Dendritic cell treated with granulocyte-macrophage colony-stimulating factor and Interleukin-4, amounts not matched to agents 40 ng/mL and 50 ng/mL, for 4 days (primary cell): ENCODE measurements around the gene LRP1.
A peak's percentile ranks its signal among the peaks of the same experiment; 100 is the strongest.

ENCODE experiments used
- H3K27ac Mint-ChIP-seq: one replicate; pipeline ENCODE4 v1.8.0; 2022; ENCODE audit warnings: mild to moderate bottlenecking, mixed read lengths
- H3K27me3 Mint-ChIP-seq: one replicate; pipeline ENCODE4 v1.8.0; 2022; ENCODE audit warnings: mild to moderate bottlenecking, mixed read lengths
- H3K36me3 Mint-ChIP-seq: one replicate; pipeline ENCODE4 v1.8.0; 2022; ENCODE audit warnings: low read depth, mixed read lengths
- H3K4me1 Mint-ChIP-seq: one replicate; pipeline ENCODE4 v1.8.0; 2022; ENCODE audit warnings: low read depth, mixed read lengths
- H3K4me3 Mint-ChIP-seq: one replicate; pipeline ENCODE4 v1.8.0; 2022; ENCODE audit warnings: mild to moderate bottlenecking, moderate library complexity, mixed read lengths
- H3K9me3 Mint-ChIP-seq: one replicate; pipeline ENCODE4 v1.8.0; 2022; ENCODE audit warnings: mixed read lengths
- intact Hi-C: fragments of 100-400 bp; cut with micrococcal nuclease; formaldehyde crosslinking; loops from one replicate; pipeline ENCODE4 v1.15.0; 2022

LRP1 gene

DNA sequence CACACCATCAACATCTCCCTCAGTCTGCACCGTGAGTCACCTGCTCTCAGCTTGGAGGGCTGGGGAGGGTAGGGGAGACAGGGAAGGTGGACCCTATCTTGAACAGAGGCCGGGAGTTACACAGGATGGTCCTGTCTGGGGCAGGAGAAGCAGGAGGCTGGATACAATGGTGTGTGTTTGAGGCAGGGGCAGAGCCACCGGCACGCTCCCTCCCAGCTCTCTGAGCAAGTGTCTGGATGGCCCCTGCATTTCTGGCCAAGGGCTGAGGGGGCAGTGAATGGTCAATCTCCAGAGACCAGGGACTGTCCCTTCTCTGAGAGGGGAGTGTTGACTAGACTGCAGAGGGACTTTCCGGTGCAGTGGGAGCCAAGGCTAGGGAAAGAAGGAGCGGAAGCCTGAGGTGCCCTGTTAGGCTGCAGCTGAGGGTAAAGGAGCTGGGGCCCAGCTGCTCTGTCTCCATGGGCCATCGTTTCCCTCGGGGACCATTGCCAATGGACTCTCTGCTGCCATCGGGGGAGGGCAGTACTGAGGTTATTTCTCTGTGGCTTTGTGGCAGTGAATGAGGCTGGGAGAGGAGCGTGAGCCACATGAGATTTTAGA lies 17.3 kb downstream of the LRP1 start:
- peak overlapping the region; percentile 17 for H3K27ac Mint-ChIP-seq
- H3K4me3 Mint-ChIP-seq, result no peak overlapping the region
- H3K9me3 Mint-ChIP-seq, result no peaks in the 10 kb centered on the region
- H3K36me3 Mint-ChIP-seq, result peaks cover 91% of the 10 kb centered on the region
- intact Hi-C loops, result no loop called here
- no peaks in the 10 kb centered on the region for H3K27me3 Mint-ChIP-seq
- peaks cover 83% of the 10 kb centered on the region for H3K4me1 Mint-ChIP-seq

DNA sequence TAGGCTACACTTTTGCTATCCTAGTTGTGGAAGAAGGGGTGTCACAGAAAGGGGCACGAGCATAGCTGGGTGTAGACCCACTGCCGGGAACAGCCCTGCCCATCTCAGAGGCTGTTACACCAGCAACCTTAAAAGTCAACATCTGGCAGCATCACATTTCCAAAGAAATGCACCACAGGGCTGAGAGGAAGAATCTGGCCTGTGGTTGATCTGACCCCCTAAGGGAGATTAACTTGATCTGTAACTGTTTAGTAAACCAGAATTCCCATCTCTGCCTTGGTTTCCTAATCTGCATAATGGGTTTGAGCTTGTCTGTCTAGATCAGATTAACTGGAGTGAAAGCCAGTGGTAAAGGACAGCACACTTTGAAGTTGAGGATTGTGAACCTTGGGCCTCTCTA lies 17.8 kb downstream of the LRP1 start:
- no peak overlapping the region for H3K4me3 Mint-ChIP-seq
- peak overlapping the region; percentile 60 for H3K27ac Mint-ChIP-seq

DNA sequence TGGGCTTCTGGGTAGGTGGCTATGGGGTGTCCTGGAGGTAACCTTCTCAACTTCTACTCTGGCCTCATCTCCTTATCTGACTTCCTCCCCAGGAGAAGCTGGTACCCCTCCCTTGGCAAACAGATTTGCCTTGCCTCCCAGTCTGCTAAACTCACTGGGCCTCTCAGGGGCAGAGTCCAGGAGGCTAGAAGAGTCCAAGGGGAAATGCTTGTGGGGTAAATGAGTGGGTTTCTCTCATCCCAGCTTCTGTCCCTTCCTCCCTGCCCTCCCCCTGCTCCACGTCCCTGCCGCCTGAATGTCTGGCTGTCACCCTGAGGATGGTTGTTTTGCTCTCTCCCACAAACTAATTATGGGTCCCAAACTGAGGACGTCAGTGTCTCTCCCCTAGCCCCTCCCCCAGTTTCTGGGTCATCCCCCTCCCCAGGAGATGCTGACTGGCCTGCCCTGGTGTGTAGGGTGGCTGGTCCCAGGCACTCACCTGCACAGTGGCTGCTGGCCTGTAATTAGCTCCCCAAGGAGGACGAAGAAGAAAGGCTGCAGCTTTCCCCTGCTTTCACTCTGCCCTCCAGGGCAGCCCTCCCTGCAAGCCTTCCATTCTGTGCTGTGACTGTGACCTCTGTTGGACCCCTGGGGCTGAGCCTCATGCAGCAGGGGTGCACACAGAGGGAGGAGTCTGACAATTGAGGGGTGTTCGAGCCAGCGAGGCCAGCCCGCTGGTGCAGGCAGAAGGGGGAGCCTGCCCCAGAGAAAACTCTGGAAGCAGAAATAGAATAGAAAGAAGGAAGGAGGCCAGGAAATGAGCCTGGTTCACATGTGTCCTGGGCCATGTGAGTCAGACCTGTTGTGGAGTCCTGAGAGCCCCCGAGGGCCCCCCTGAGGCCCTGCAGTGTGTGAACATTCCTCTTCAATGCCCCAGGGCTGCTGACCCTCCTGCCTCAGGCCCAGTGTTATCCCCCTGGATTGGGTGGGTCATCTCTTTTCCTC lies 19.0 kb downstream of the LRP1 start, which contains the start of gene LRP1-AS:
LRP1-AS (minus strand) TSS at position 659 of the 984 bp plus-strand sequence.
- peaks cover 88% of the 10 kb centered on the region for H3K36me3 Mint-ChIP-seq
- H3K4me3 Mint-ChIP-seq, result no peak within 1 kb of the TSS
- intact Hi-C loops, result no loop called here
- H3K9me3 Mint-ChIP-seq, result no peaks in the 10 kb centered on the region
- H3K27ac Mint-ChIP-seq, result peak within 1 kb of the TSS; percentile 77
- no peaks in the 10 kb centered on the region for H3K27me3 Mint-ChIP-seq
- H3K4me1 Mint-ChIP-seq, result peaks cover 94% of the 10 kb centered on the region

More for the DNA sequence above, 17.8 kb downstream of the LRP1 start:
- H3K36me3 Mint-ChIP-seq, result peaks cover 91% of the 10 kb centered on the region
- intact Hi-C loops, result no loop called here
- peaks cover 88% of the 10 kb centered on the region for H3K4me1 Mint-ChIP-seq
- no peaks in the 10 kb centered on the region for H3K27me3 Mint-ChIP-seq
- no peaks in the 10 kb centered on the region for H3K9me3 Mint-ChIP-seq

DNA sequence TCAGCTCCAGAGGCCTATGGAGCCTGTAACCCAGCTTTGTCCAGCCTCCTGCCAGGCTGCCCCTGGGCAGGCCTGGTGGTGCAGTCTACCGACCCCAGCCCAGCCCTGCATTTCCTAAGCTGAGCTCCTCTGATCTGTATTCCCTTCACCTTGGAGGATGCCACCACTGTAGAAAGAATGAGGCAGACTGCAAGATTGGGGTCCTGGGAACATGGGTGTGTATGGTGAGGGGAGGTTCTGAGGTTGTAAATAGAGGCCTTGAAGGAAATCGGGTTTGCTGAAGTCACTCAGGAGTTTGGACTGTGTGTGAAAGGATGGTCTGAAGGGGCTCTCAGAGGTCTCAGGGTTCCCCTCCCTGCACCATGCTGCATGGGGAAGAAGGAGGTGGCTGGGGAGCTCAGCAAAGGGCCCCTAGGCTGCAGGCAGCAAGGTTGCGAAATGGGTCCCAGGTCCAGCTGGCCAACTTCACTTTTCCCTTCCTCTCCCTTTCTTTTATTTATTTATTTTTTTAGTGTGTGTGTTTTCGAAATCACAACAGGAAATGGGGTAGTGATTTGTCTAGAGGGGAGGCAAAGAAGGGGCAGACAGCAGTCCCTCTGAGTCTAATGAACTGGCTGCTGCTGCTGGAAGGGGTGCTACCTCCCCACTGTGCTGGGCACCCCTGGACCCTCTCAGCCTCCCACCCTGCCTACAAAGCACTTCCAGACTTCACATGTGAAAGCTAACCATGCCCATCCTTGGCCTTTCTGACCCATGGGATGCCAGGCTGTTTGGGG lies 20.4 kb downstream of the LRP1 start:
- Mint-ChIP-seq H3K27ac (peak overlapping the region; percentile 77), H3K4me3 (peak overlapping the region; percentile 55), H3K27me3 (no peaks in the 10 kb centered on the region), H3K9me3 (no peaks in the 10 kb centered on the region), H3K4me1 (peaks cover 96% of the 10 kb centered on the region), H3K36me3 (peaks cover 82% of the 10 kb centered on the region)
- intact Hi-C loops, result no loop called here

DNA sequence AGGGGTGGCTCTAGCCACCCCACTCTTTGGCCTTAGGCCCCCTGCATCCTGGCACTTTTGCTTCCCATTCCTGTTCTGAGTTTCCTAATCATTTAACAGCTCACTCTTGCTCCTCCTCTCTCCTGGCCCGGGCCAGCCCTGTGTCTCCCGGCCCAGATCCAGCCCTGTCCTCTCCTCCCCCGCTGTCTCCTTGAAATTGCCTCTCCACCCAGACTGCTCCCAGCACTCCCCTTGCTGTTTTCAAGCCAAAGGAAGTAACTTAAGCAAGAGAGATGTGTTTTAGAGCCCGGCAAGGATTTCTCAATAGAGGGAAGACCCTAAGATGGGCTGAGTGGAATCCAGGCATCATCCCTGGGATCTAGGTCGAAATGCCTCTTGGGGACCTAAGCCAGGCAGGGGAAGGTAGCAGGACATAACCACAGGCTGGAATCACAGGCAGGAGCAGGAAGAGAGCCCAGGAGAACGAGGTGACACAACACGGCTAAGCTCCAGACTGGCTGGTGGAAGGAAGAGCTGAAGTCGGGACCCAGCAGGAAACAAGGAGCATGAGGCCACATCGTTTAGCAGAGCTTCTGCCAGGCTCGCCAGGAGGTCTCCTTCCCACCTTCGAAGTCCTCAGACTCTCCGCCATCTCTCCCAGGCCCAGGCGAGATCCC lies 21.1 kb downstream of the LRP1 start:
- Mint-ChIP-seq H3K4me3 (peak overlapping the region; percentile 55), H3K4me1 (peaks cover 94% of the 10 kb centered on the region), H3K36me3 (peaks cover 80% of the 10 kb centered on the region), H3K27me3 (no peaks in the 10 kb centered on the region), H3K9me3 (no peaks in the 10 kb centered on the region), H3K27ac (peak overlapping the region; percentile 77)
- intact Hi-C loops, result no loop called here

DNA sequence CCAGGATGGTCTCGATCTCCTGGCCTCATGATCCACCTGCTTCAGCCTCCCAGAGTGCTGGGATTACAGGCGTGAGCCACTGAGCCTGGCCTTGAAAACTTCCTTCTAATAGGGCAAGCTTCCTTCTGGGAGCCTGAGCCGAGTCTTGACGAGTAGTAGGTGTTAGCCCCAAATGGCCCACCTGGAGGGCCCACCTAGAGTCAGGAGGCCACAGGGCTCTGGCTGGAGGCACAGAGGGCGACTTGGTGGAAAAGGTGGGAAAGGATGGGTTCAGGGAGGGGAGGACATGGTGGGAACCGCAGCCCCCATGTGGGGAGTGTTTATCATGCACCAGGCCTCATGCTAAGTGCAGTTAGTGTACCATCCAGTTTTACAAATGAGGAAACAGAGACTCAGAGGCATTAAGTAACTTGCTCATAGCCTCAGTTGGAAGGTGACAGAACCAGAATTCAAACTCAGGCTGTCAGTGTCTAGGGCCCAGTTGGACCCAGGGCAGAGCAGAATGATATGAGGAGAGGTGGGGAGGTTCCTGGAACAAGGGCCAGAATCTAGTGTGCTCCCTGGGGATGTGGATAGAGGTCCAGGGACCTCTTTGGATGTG lies 22.2 kb downstream of the LRP1 start:
- no peak overlapping the region for H3K4me3 Mint-ChIP-seq
- peaks cover 80% of the 10 kb centered on the region for H3K36me3 Mint-ChIP-seq
- no peaks in the 10 kb centered on the region for H3K27me3 Mint-ChIP-seq
- intact Hi-C loops, result no loop called here
- H3K9me3 Mint-ChIP-seq, result no peaks in the 10 kb centered on the region
- peak overlapping the region; percentile 77 for H3K27ac Mint-ChIP-seq
- peaks cover 96% of the 10 kb centered on the region for H3K4me1 Mint-ChIP-seq

DNA sequence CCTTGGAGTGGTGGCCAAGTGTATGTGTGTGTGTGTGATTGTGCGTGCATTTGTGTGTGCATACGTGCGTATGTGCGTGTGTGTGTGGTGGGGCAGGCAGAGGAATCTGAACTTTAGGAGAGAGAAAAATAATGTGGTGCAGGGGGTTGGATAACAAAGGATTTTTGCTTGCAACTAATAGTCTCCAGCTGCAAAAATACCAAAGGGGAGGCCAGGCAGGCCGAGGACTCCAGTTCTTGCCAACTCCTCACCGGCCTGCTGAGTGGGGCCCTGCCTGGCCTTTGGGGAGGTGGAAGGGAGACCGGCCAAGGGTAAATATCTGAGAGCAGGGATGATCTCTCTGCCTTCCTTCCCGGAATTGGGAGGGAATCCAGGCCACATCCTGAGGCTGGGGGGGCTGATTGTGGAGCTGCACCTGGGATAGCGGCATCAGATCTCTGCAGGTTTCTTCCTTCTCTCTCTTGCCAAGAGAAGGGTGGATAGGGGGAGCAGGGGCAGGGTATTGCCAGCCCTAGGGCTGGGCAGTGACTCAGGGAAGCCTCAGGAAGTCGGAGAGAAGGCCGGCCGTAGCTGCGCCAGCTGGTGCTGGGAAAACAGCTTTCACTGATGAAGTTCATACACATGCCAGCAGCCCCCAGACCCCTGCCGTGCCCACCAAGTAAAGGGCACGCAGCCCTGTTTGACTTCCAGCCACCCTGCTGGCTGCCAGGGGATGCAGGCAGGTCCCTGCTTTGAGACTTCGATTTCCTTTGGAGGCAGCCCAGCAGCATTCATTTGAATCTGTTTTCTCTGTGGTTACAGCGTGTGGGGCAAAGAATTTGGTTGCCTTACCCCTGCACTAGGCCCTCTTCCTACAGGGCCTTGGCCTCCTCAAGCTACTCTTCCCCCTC lies 23.7 kb downstream of the LRP1 start:
- H3K36me3 Mint-ChIP-seq, result peaks cover 80% of the 10 kb centered on the region
- peak overlapping the region; percentile 77 for H3K27ac Mint-ChIP-seq
- H3K27me3 Mint-ChIP-seq, result no peaks in the 10 kb centered on the region
- H3K9me3 Mint-ChIP-seq, result no peaks in the 10 kb centered on the region
- peaks cover 94% of the 10 kb centered on the region for H3K4me1 Mint-ChIP-seq
- peak overlapping the region; percentile 41 for H3K4me3 Mint-ChIP-seq
- intact Hi-C loops, result no loop called here

DNA sequence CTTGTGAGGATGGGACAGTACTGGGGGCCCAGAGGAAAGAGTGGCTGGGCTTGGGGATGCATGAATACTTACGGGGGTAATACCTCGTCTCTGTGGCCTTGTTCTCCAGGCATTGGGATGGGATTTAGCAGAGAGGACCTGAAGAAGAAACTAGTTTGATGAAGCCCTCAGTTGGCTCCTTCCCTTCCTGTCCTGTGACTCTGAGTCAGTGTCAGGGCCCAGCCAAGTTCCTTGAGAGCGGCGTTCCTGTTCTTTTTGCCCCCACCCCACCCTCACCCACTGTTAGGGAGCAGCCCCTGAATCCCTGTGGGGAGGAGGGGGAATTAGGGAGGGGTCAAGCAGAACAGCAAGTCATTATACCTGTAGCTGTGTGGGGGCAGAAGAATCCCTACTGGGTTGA lies 24.4 kb downstream of the LRP1 start:
- Mint-ChIP-seq H3K27ac (peak overlapping the region; percentile 77), H3K27me3 (no peaks in the 10 kb centered on the region), H3K4me1 (peaks cover 94% of the 10 kb centered on the region), H3K9me3 (no peaks in the 10 kb centered on the region), H3K36me3 (peaks cover 80% of the 10 kb centered on the region), H3K4me3 (peak overlapping the region; percentile 41)
- intact Hi-C loops, result no loop called here

DNA sequence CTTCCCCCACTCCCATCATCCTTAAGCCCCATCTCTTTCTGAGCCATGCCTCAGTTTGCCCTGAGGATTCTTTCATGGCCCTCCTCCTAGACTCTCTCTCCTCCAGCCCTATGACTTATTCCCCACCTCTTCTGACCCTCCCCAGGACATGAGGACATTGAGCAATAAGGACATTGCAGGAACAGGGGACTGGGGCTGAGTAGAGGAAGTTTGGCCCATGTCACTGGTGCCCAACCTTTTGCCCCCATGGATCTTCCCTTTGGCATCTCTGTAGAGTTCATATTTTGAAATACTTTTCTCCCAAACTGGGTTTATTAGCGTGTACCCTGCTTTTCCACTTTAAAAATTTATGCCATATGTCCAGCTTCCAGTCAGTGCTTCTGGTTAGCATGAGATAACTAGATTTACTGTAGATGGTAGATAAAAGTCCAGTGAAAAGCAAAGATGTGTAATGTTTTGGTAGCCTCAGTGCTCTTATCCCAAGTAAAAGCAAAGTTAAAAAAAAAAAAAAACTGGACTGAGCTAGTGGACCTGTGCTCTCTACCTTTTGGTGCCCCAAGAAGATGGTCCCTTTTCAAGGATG lies 25.2 kb downstream of the LRP1 start:
- no peaks in the 10 kb centered on the region for H3K27me3 Mint-ChIP-seq
- no peak overlapping the region for H3K4me3 Mint-ChIP-seq
- intact Hi-C loops, result no loop called here
- H3K36me3 Mint-ChIP-seq, result peaks cover 81% of the 10 kb centered on the region
- H3K4me1 Mint-ChIP-seq, result peaks cover 94% of the 10 kb centered on the region
- H3K27ac Mint-ChIP-seq, result peak overlapping the region; percentile 77
- H3K9me3 Mint-ChIP-seq, result no peaks in the 10 kb centered on the region

DNA sequence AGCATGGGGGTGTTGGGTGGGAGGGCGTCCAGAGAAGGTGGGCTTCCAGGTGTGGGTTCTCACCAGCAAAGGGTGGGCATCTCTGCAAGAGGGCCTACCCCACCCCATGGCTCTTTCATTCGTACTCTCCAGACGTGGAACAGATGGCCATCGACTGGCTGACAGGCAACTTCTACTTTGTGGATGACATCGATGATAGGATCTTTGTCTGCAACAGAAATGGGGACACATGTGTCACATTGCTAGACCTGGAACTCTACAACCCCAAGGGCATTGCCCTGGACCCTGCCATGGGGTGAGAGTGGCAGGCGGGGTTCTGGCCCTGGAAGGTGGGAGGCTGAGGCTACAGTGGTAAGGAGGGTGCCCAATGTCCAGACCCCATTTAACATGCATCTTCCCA lies 25.8 kb downstream of the LRP1 start:
- Mint-ChIP-seq H3K27me3 (no peaks in the 10 kb centered on the region), H3K27ac (peak overlapping the region; percentile 74), H3K4me3 (no peak overlapping the region), H3K4me1 (peaks cover 94% of the 10 kb centered on the region), H3K36me3 (peaks cover 85% of the 10 kb centered on the region), H3K9me3 (no peaks in the 10 kb centered on the region)
- intact Hi-C loops, result no loop called here

DNA sequence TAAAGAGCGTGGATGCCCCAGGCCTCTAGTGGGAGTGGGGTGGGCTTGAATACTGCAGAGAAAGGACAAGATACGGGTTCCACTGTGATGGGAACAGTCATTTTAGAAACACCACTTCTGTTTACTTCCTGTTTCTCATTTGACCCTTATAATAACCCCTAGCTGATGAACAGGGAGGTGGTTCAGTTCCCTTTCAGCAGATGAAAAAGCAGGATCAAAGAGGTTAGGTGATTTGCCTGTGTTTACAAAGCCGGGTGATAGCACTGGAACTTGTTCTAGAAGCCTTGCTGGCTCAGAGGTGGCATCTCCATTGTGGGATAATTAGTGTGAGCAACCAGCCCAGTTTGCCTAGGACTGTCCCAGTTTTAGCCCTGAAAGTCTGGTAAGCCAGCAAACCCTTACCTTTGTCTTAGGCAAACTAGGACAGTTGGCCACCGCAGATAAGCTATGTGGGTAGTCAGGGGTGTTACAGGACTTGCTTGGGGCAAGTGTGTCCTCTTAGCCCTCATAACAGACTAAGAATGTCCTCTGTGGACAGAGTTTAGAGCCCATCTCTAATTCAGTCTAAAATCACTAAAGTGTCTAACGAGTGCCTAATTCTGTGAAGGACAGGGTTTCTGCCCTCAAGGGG lies 26.6 kb downstream of the LRP1 start:
- intact Hi-C loops, result no loop called here
- Mint-ChIP-seq H3K27ac (peak overlapping the region; percentile 74), H3K36me3 (peaks cover 86% of the 10 kb centered on the region), H3K9me3 (no peaks in the 10 kb centered on the region), H3K4me3 (no peak overlapping the region), H3K4me1 (peaks cover 94% of the 10 kb centered on the region), H3K27me3 (no peaks in the 10 kb centered on the region)
